GM23248 (cell line): Measurements from ENCODE around the gene DHX38. TPM values are rescaled to one million over a fixed set of nuclear protein-coding genes. Genes with fewer than 3 reads are reported as not detected.

Source experiments
- DNase-seq: peaks from one replicate; pipeline ENCODE4 v3.0.0-alpha.2; 2015
- H2AFZ ChIP-seq: fragments of 200-600 bp; sonication (generic); 2 replicates; pipeline ENCODE4 v1.6.1; 2016; ENCODE audit warnings: antibody characterized with exemption
- H3F3A ChIP-seq: fragments of 200-600 bp; sonication (generic); 2 replicates; pipeline ENCODE4 v1.6.1; 2016; ENCODE audit warnings: mild to moderate bottlenecking, antibody characterized with exemption, mixed run types; ENCODE audit not compliant: insufficient read depth
- H3K27ac ChIP-seq: fragments of 200-600 bp; sonication (generic); 2 replicates; pipeline ENCODE4 v1.5.1; 2016; ENCODE audit warnings: mild to moderate bottlenecking
- H3K27me3 ChIP-seq: fragments of 200-600 bp; sonication (generic); replicated peaks from 2 replicates; pipeline ENCODE4 v1.6.1; 2016; ENCODE audit warnings: mild to moderate bottlenecking; ENCODE audit not compliant: insufficient read depth
- H3K36me3 ChIP-seq: fragments of 200-600 bp; sonication (generic); 2 replicates; pipeline ENCODE4 v1.6.1; 2016; ENCODE audit warnings: low read depth, mild to moderate bottlenecking
- H3K4me1 ChIP-seq: fragments of 200-600 bp; sonication (generic); 2 replicates; pipeline ENCODE4 v1.6.1; 2016; ENCODE audit warnings: mild to moderate bottlenecking; ENCODE audit not compliant: insufficient read depth
- H3K4me2 ChIP-seq: fragments of 200-600 bp; sonication (generic); one replicate; pipeline ENCODE4 v1.6.1; 2016; ENCODE audit warnings: mild to moderate bottlenecking; ENCODE audit not compliant: unreplicated experiment
- H3K4me3 ChIP-seq: fragments of 200-600 bp; sonication (generic); 2 replicates; pipeline ENCODE4 v1.5.1; 2016; ENCODE audit warnings: mild to moderate bottlenecking
- H3K79me2 ChIP-seq: fragments of 200-600 bp; sonication (generic); 2 replicates; pipeline ENCODE4 v1.6.1; 2016; ENCODE audit warnings: mild to moderate bottlenecking; ENCODE audit not compliant: insufficient read depth
- H3K9ac ChIP-seq: fragments of 200-600 bp; sonication (generic); 2 replicates; pipeline ENCODE4 v1.6.1; 2016; ENCODE audit warnings: mild to moderate bottlenecking
- H3K9me2 ChIP-seq: fragments of 200-600 bp; sonication (generic); 2 replicates; pipeline ENCODE4 v1.6.1; 2016; ENCODE audit warnings: mixed run types, mild to moderate bottlenecking, moderate library complexity; ENCODE audit not compliant: insufficient read depth
- H3K9me3 ChIP-seq: fragments of 200-600 bp; sonication (generic); one replicate; pipeline ENCODE4 v1.6.1; 2017; ENCODE audit warnings: low read depth
- H4K20me1 ChIP-seq: fragments of 200-600 bp; sonication (generic); 2 replicates; pipeline ENCODE4 v1.6.0; 2016; ENCODE audit not compliant: insufficient read depth
- EZH2 ChIP-seq: fragments of 200-600 bp; sonication (generic); IDR thresholded peaks from 2 replicates; pipeline ENCODE4 v1.6.1; 2018; ENCODE audit warnings: antibody characterized with exemption, mild to moderate bottlenecking; ENCODE audit not compliant: insufficient read depth, poor library complexity, severe bottlenecking
- EZH2phosphoT487 ChIP-seq: fragments of 200-600 bp; sonication (generic); IDR thresholded peaks from 2 replicates; pipeline ENCODE4 v1.6.1; 2018; ENCODE audit warnings: antibody characterized with exemption, moderate library complexity, mild to moderate bottlenecking, low read depth; ENCODE audit not compliant: insufficient read depth
- WGBS, 2 experiments: methylation state at CpG; one replicate each; pipeline ENCODE4 v1.1.6; 2015 to 2017; ENCODE audit warnings: low lambda C conversion rate in 2 of 2, low coverage in 1 of 2; ENCODE audit errors: missing lambda C conversion rate in 2 of 2; 5-methylcytosine and 5-hydroxymethylcytosine counted together
- in situ Hi-C: fragments of 300-500 bp; cut with MboI; formaldehyde crosslinking; loops from 2 replicates; pipeline ENCODE4 v1.15.0; 2020
- polyA plus RNA-seq: library from polyadenylated mRNA; unstranded; fragments of >200 nt; fragmentation: Nextera tagmentation; extraction: Ambion mirVana; gene quantifications from 2 replicates; pipeline ENCODE4 v1.2.1, GENCODE V29; 2016
- total RNA-seq: library from RNA; depleted of rRNA; stranded (reverse); fragments of >200 nt; shearing (Covaris generic); gene quantifications from 2 replicates; pipeline ENCODE4 v1.2.3, GENCODE V29; 2014

Gene DHX38
- total and polyA plus RNA-seq, 2 experiments from 2014 or later = 23.7 to 31.5 TPM

DNA sequence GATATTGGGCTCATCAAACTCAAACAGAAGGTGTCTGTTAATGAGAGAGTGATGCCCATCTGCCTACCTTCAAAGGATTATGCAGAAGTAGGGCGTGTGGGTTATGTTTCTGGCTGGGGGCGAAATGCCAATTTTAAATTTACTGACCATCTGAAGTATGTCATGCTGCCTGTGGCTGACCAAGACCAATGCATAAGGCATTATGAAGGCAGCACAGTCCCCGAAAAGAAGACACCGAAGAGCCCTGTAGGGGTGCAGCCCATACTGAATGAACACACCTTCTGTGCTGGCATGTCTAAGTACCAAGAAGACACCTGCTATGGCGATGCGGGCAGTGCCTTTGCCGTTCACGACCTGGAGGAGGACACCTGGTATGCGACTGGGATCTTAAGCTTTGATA, 33.2 kb upstream of the DHX38 start:
- H4K20me1 ChIP-seq = no peaks in the 10 kb centered on the region
- no peak for DNase-seq

GRCh38 chr16:72061564-72061963, 32.1 kb upstream of the DHX38 start:
- H3K4me2 ChIP-seq = no peak overlapping the region
- no peak overlapping the region for H3K9ac ChIP-seq
- no peaks in the 10 kb centered on the region for H3F3A ChIP-seq
- H3K36me3 ChIP-seq = no peaks in the 10 kb centered on the region
- no peaks in the 10 kb centered on the region for H3K4me1 ChIP-seq
- H3K79me2 ChIP-seq = no peaks in the 10 kb centered on the region
- H3K9me3 ChIP-seq = no peaks in the 10 kb centered on the region
- H3K9me2 ChIP-seq = no peaks in the 10 kb centered on the region
- DNase-seq = no peak
- no peak overlapping the region for H3K4me3 ChIP-seq
- no peak overlapping the region for H3K27ac ChIP-seq
- in situ Hi-C loops = no loop called here
- no peak overlapping the region for H2AFZ ChIP-seq
- no peaks in the 10 kb centered on the region for H3K27me3 ChIP-seq
- TF ChIP-seq EZH2phosphoT487 (no peak), EZH2 (no peak)
- no peaks in the 10 kb centered on the region for H4K20me1 ChIP-seq
- 90 to 96% methylated on average over 1 of the region's 1 CpG for WGBS, 2 experiments

More for the DNA sequence above, 33.2 kb upstream of the DHX38 start:
- no peak overlapping the region for H3K27ac ChIP-seq
- no peaks in the 10 kb centered on the region for H3K79me2 ChIP-seq
- TF ChIP-seq EZH2 (no peak), EZH2phosphoT487 (no peak)
- H3K27me3 ChIP-seq = no peaks in the 10 kb centered on the region
- H3K9me3 ChIP-seq = no peaks in the 10 kb centered on the region
- no peaks in the 10 kb centered on the region for H3F3A ChIP-seq
- in situ Hi-C loops = no loop called here
- H3K4me3 ChIP-seq = no peak overlapping the region
- no peak overlapping the region for H3K9ac ChIP-seq
- no peak overlapping the region for H3K4me2 ChIP-seq
- no peak overlapping the region for H2AFZ ChIP-seq
- no peaks in the 10 kb centered on the region for H3K36me3 ChIP-seq
- WGBS, 2 experiments = 78 to 80% methylated on average over 9 of the region's 9 CpGs
- no peaks in the 10 kb centered on the region for H3K9me2 ChIP-seq
- H3K4me1 ChIP-seq = no peaks in the 10 kb centered on the region

GRCh38 chr16:72064361-72064894, 29.2 kb upstream of the DHX38 start:
- no peaks in the 10 kb centered on the region for H3K9me3 ChIP-seq
- H3K9me2 ChIP-seq = no peaks in the 10 kb centered on the region
- no peak overlapping the region for H2AFZ ChIP-seq
- no peaks in the 10 kb centered on the region for H3K27me3 ChIP-seq
- no peaks in the 10 kb centered on the region for H3K79me2 ChIP-seq
- in situ Hi-C loops = no loop called here
- H3K9ac ChIP-seq = no peak overlapping the region
- no peaks in the 10 kb centered on the region for H3K36me3 ChIP-seq
- TF ChIP-seq EZH2phosphoT487 = no peak
- TF ChIP-seq EZH2 = no peak
- no peaks in the 10 kb centered on the region for H3K4me1 ChIP-seq
- H3K4me2 ChIP-seq = no peak overlapping the region
- no peak for DNase-seq
- WGBS, 2 experiments = 87 to 89% methylated on average over 10 of the region's 10 CpGs
- no peak overlapping the region for H3K4me3 ChIP-seq
- no peaks in the 10 kb centered on the region for H3F3A ChIP-seq
- no peaks in the 10 kb centered on the region for H4K20me1 ChIP-seq
- no peak overlapping the region for H3K27ac ChIP-seq

GRCh38 chr16:72066747-72067146, 26.9 kb upstream of the DHX38 start:
- peak; percentile 65 for DNase-seq
- H3K36me3 ChIP-seq = no peaks in the 10 kb centered on the region
- H4K20me1 ChIP-seq = no peaks in the 10 kb centered on the region
- H3K9me3 ChIP-seq = no peaks in the 10 kb centered on the region
- TF ChIP-seq EZH2phosphoT487 (no peak), EZH2 (no peak)
- no peaks in the 10 kb centered on the region for H3F3A ChIP-seq
- H3K4me3 ChIP-seq = no peak overlapping the region
- no peak overlapping the region for H2AFZ ChIP-seq
- H3K4me2 ChIP-seq = no peak overlapping the region
- 4 to 6% methylated on average over 1 of the region's 1 CpG for WGBS, 2 experiments
- H3K9me2 ChIP-seq = no peaks in the 10 kb centered on the region
- H3K27ac ChIP-seq = no peak overlapping the region
- no peaks in the 10 kb centered on the region for H3K79me2 ChIP-seq
- no peaks in the 10 kb centered on the region for H3K27me3 ChIP-seq
- H3K9ac ChIP-seq = no peak overlapping the region
- H3K4me1 ChIP-seq = no peaks in the 10 kb centered on the region
- in situ Hi-C loops = no loop called here

DNA sequence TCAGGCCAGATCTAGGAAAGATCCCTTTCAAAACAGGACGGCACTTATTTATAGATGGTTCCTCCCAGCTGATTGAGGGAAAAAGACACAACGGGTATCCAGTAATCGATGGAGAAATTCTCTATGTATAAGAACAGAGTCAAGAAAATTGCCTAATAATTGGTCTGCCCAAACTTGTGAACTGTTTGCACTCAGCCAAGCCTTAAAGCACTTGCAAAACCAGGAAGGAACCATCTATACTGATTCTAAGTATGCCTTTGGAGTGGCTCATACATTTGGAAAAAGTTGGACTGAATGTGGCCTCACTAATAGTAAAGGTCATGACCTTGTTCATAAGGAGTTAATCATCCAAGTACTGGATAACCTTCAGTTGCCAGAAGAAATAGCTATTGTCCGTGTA, 24.7 kb upstream of the DHX38 start:
- Histone ChIP-seq H3K4me2 (no peak overlapping the region), H3F3A (no peaks in the 10 kb centered on the region), H3K4me3 (no peak overlapping the region), H2AFZ (no peak overlapping the region), H3K36me3 (no peaks in the 10 kb centered on the region), H3K9me3 (no peaks in the 10 kb centered on the region), H3K27ac (no peak overlapping the region), H3K9ac (no peak overlapping the region), H3K79me2 (no peaks in the 10 kb centered on the region), H3K4me1 (no peaks in the 10 kb centered on the region), H3K9me2 (no peaks in the 10 kb centered on the region), H4K20me1 (no peaks in the 10 kb centered on the region), H3K27me3 (no peaks in the 10 kb centered on the region)
- in situ Hi-C loops = no loop called here
- no peak for TF ChIP-seq EZH2phosphoT487
- TF ChIP-seq EZH2 = no peak
- WGBS, 2 experiments = 50 to 55% methylated on average over 4 of the region's 4 CpGs
- no peak for DNase-seq
